NCI-H2196 (cell line): ENCODE results near the gene RALGPS2.
"Not testable (repeated sequence)": the region's sequence is repeated elsewhere in the genome, so short reads cannot be mapped to it uniquely, and the experiment has no call there.

Source experiments
- DNase-seq: peaks from one replicate; lab custom pipeline; 2025; ENCODE audit not compliant: unreplicated experiment; lab: John Stamatoyannopoulos, UW

RALGPS2 gene

GRCh38 chr1:178940068-178940765, 215.2 kb downstream of the RALGPS2 start:
- no peak for DNase-seq

- no peak for DNase-seq
Observed at GRCh38 chr1:178941261-178941689, 216.2 kb downstream of the RALGPS2 start.

GRCh38 chr1:178941849-178942248, 216.8 kb downstream of the RALGPS2 start:
- DNase-seq, result no peak

- DNase-seq, result no peak
Observed at GRCh38 chr1:178942285-178943198, 217.5 kb downstream of the RALGPS2 start.

GRCh38 chr1:178944729-178945128, 219.7 kb downstream of the RALGPS2 start:
- DNase-seq, result no peak

- no peak for DNase-seq
Observed at GRCh38 chr1:178945763-178946266, 220.8 kb downstream of the RALGPS2 start.

GRCh38 chr1:178946416-178946815, 221.4 kb downstream of the RALGPS2 start:
- no peak for DNase-seq

GRCh38 chr1:178946855-178947676, 222.0 kb downstream of the RALGPS2 start:
- no peak for DNase-seq

- DNase-seq, result no peak
Observed at GRCh38 chr1:178947677-178947981, 222.6 kb downstream of the RALGPS2 start.

- DNase-seq, result no peak
Observed at GRCh38 chr1:178948676-178949075, 223.6 kb downstream of the RALGPS2 start.

- DNase-seq, result not testable (repeated sequence)
Observed at GRCh38 chr1:178949866-178950265, 224.8 kb downstream of the RALGPS2 start.

GRCh38 chr1:178951600-178951999, 226.6 kb downstream of the RALGPS2 start:
- no peak for DNase-seq

- no peak for DNase-seq
Observed at GRCh38 chr1:178953034-178953433, 228.0 kb downstream of the RALGPS2 start.

- DNase-seq, result no peak
Observed at GRCh38 chr1:178953538-178954324, 228.7 kb downstream of the RALGPS2 start.

GRCh38 chr1:178954325-178954690, 229.3 kb downstream of the RALGPS2 start:
- no peak for DNase-seq

GRCh38 chr1:178954937-178955336, 229.9 kb downstream of the RALGPS2 start:
- DNase-seq, result no peak

- DNase-seq, result no peak
Observed at GRCh38 chr1:178955391-178955954, 230.4 kb downstream of the RALGPS2 start.

GRCh38 chr1:178958491-178958890, 233.4 kb downstream of the RALGPS2 start:
- DNase-seq, result no peak

GRCh38 chr1:178959543-178960460, 234.8 kb downstream of the RALGPS2 start:
- DNase-seq, result no peak
